Left kidney (tissue), 2 donors: ENCODE data around the gene TMPRSS3. TPM values are rescaled to one million over a fixed set of nuclear protein-coding genes. Genes with fewer than 3 reads are reported as not detected.

Source experiments
- DNase-seq: peaks from one replicate; pipeline ENCODE4 v3.0.0-alpha.2; 2013
- polyA plus RNA-seq: library from polyadenylated mRNA; unstranded; fragments of 120-200 nt; gene quantifications from one replicate; pipeline ENCODE4 v1.2.1, GENCODE V29; 2013; ENCODE audit not compliant: insufficient read length

Gene TMPRSS3
- polyA plus RNA-seq, 1 donor = 1.7 TPM

- DNase-seq = no peak
Measured at GRCh38 chr21:42388740-42389448, 7.0 kb downstream of the TMPRSS3 start.

- DNase-seq = no peak
Measured at GRCh38 chr21:42387843-42388340, 8.0 kb downstream of the TMPRSS3 start.

- DNase-seq = no peak
Measured at GRCh38 chr21:42387164-42387563, 8.7 kb downstream of the TMPRSS3 start.

- DNase-seq = no peak
Measured at GRCh38 chr21:42386034-42386591, 9.7 kb downstream of the TMPRSS3 start.

- no peak for DNase-seq
Measured at GRCh38 chr21:42385619-42386018, 10.2 kb downstream of the TMPRSS3 start.

GRCh38 chr21:42384989-42385388 lies 10.9 kb downstream of the TMPRSS3 start:
- no peak for DNase-seq

- DNase-seq = no peak
Measured at GRCh38 chr21:42384156-42384945, 11.5 kb downstream of the TMPRSS3 start.

GRCh38 chr21:42383331-42383730 lies 12.5 kb downstream of the TMPRSS3 start:
- DNase-seq = no peak

GRCh38 chr21:42382915-42383314 lies 12.9 kb downstream of the TMPRSS3 start:
- DNase-seq = no peak

GRCh38 chr21:42381347-42381984 lies 14.4 kb downstream of the TMPRSS3 start:
- DNase-seq = no peak

- DNase-seq = no peak
Measured at GRCh38 chr21:42379426-42380215, 16.2 kb downstream of the TMPRSS3 start.

- no peak for DNase-seq
Measured at GRCh38 chr21:42378418-42378817, 17.4 kb downstream of the TMPRSS3 start.

- no peak for DNase-seq
Measured at GRCh38 chr21:42377951-42378340, 17.9 kb downstream of the TMPRSS3 start.

GRCh38 chr21:42377211-42377950 lies 18.5 kb downstream of the TMPRSS3 start:
- DNase-seq = no peak

GRCh38 chr21:42376338-42376982 lies 19.4 kb downstream of the TMPRSS3 start:
- no peak for DNase-seq

- no peak for DNase-seq
Measured at GRCh38 chr21:42375966-42376337, 19.9 kb downstream of the TMPRSS3 start.

- DNase-seq = no peak
Measured at GRCh38 chr21:42375506-42375905, 20.3 kb downstream of the TMPRSS3 start.

GRCh38 chr21:42374864-42375499 lies 20.9 kb downstream of the TMPRSS3 start:
- DNase-seq = no peak

- no peak for DNase-seq
Measured at GRCh38 chr21:42374457-42374856, 21.4 kb downstream of the TMPRSS3 start.

- no peak for DNase-seq
Measured at GRCh38 chr21:42373908-42374455, 21.9 kb downstream of the TMPRSS3 start.
